H1 (cell line): ENCODE measurements around the gene PDXP. TPM values are rescaled to one million over a fixed set of nuclear protein-coding genes. Genes with fewer than 3 reads are reported as not detected.

Experiments
- CTCF ChIA-PET: fragments of 300-600 bp; sonication (Branson Sonifier 250); formaldehyde crosslinking; loops from one replicate; lab custom pipeline; 2021; ENCODE audit not compliant: partially characterized antibody; lab: Charles Lee
- POLR2A ChIA-PET: fragments of 300-600 bp; sonication (Branson Sonifier 250); formaldehyde crosslinking; loops from one replicate; lab custom pipeline; 2021; ENCODE audit warnings: inconsistent platforms; ENCODE audit not compliant: partially characterized antibody; lab: Charles Lee
- DNase-seq, 2 experiments: peaks; one replicate each; pipeline versions ENCODE4 v3.0.0 to v3.0.0-alpha.2; 2010 to 2022; ENCODE audit warnings: low spot score in 2 of 2, low read depth in 1 of 2, mixed read lengths in 1 of 2
- FAIRE-seq: peaks from 2 replicates; lab custom pipeline; 2011; peaks lifted over from hg19 to GRCh38; lab: Jason Lieb, UNC
- H2AFZ ChIP-seq: 2 replicates; pipeline ENCODE4 v1.8.1; 2012; ENCODE audit warnings: low read length, inconsistent platforms
- H2AK5ac ChIP-seq: 2 replicates; pipeline ENCODE4 v1.6.1; 2013; ENCODE audit warnings: low read depth, low read length
- H2BK120ac ChIP-seq: replicated peaks from 2 replicates; pipeline ENCODE3; 2013; ENCODE audit warnings: low read depth, low read length, inconsistent platforms
- H2BK12ac ChIP-seq: 2 replicates; pipeline ENCODE4 v1.6.1; 2013; ENCODE audit warnings: low read depth, low read length
- H2BK15ac ChIP-seq: 2 replicates; pipeline ENCODE4 v1.6.1; 2013; ENCODE audit warnings: low read length
- H2BK20ac ChIP-seq: 2 replicates; pipeline ENCODE4 v1.6.1; 2013; ENCODE audit warnings: low read length
- H2BK5ac ChIP-seq: 2 replicates; pipeline ENCODE4 v1.6.1; 2013; ENCODE audit warnings: low read depth, low read length
- H3K14ac ChIP-seq: 2 replicates; pipeline ENCODE4 v1.6.1; 2013; ENCODE audit warnings: inconsistent platforms; ENCODE audit not compliant: insufficient read length
- H3K18ac ChIP-seq: 2 replicates; pipeline ENCODE4 v1.6.1; 2013; ENCODE audit warnings: low read length; ENCODE audit errors: extremely low read depth
- H3K23ac ChIP-seq: 2 replicates; pipeline ENCODE4 v1.6.1; 2013; ENCODE audit warnings: inconsistent platforms; ENCODE audit not compliant: insufficient read length
- H3K23me2 ChIP-seq: 2 replicates; pipeline ENCODE4 v1.6.1; 2013; ENCODE audit warnings: low read depth, low read length
- H3K27ac ChIP-seq: 2 replicates; pipeline ENCODE4 v1.6.1; 2011; ENCODE audit warnings: low read depth, low read length, inconsistent platforms
- H3K27me3 ChIP-seq, 4 experiments: replicated peaks in 1 of 4; 1 replicate in 1 of 4; 2 replicates in 3 of 4; pipeline versions ENCODE4 v1.6.1 to v1.8.1; 2011 to 2013; ENCODE audit warnings: low read length in 3 of 4, mild to moderate bottlenecking in 3 of 4, inconsistent platforms in 2 of 4, mixed read lengths in 2 of 4, moderate library complexity in 1 of 4; ENCODE audit not compliant: control insufficient read depth in 3 of 4, insufficient read depth in 3 of 4; ENCODE audit errors: extremely low read depth in 1 of 4
- H3K36me3 ChIP-seq, 4 experiments: 2 replicates each; pipeline versions ENCODE4 v1.6.1 to v1.8.1; 2011 to 2013; ENCODE audit warnings: mild to moderate bottlenecking in 4 of 4, low read length in 3 of 4, moderate library complexity in 2 of 4, control low read depth in 1 of 4, inconsistent platforms in 1 of 4; ENCODE audit not compliant: insufficient read depth in 4 of 4, control insufficient read depth in 2 of 4
- H3K4ac ChIP-seq: replicated peaks from 2 replicates; pipeline ENCODE3; 2013; ENCODE audit warnings: low read length, low read depth, mixed read lengths, inconsistent platforms; ENCODE audit not compliant: insufficient read length
- H3K4me1 ChIP-seq, 4 experiments: replicated peaks in 1 of 4; 1 replicate in 1 of 4; 2 replicates in 3 of 4; pipeline versions ENCODE4 v1.6.1 to v1.8.1; 2011 to 2013; ENCODE audit warnings: low read length in 3 of 4, inconsistent platforms in 2 of 4, mixed read lengths in 1 of 4; ENCODE audit not compliant: insufficient read depth in 4 of 4, control insufficient read depth in 3 of 4
- H3K4me2 ChIP-seq, 2 experiments: 2 replicates each; pipeline versions ENCODE4 v1.6.1 to v1.8.1; 2011 to 2013; ENCODE audit warnings: low read depth in 2 of 2, low read length in 2 of 2, control low read depth in 1 of 2, inconsistent platforms in 1 of 2, mild to moderate bottlenecking in 1 of 2; ENCODE audit not compliant: insufficient read depth in 1 of 2
- H3K4me3 ChIP-seq, 4 experiments: fragments of 200-600, 300-600 bp in 1 of 4; sonication (generic), shearing (Covaris generic), sonication (Bioruptor Twin) in 1 of 4; 2 replicates each; pipeline versions ENCODE4 v1.5.1 to v1.8.1; 2011 to 2016; ENCODE audit warnings: low read length in 4 of 4, low read depth in 3 of 4, control low read depth in 2 of 4, inconsistent platforms in 2 of 4, mild to moderate bottlenecking in 2 of 4, mixed read lengths in 1 of 4, moderate library complexity in 1 of 4; ENCODE audit not compliant: insufficient read depth in 2 of 4; ENCODE audit errors: extremely low read depth in 1 of 4
- H3K56ac ChIP-seq: replicated peaks from 2 replicates; pipeline ENCODE3; 2013; ENCODE audit warnings: low read depth, mild to moderate bottlenecking, mixed read lengths, low read length, inconsistent platforms; ENCODE audit not compliant: insufficient read length
- H3K79me1 ChIP-seq: 2 replicates; pipeline ENCODE4 v1.6.1; 2013; ENCODE audit warnings: low read depth, low read length, control low read depth
- H3K79me2 ChIP-seq, 2 experiments: 2 replicates each; pipeline versions ENCODE4 v1.6.1 to v1.8.1; 2012 to 2013; ENCODE audit warnings: low read length in 2 of 2, mild to moderate bottlenecking in 2 of 2, inconsistent platforms in 1 of 2; ENCODE audit not compliant: insufficient read depth in 2 of 2, control insufficient read depth in 1 of 2
- H3K9ac ChIP-seq, 4 experiments: replicated peaks in 1 of 4; 1 replicate in 1 of 4; 2 replicates in 3 of 4; pipeline versions ENCODE4 v1.6.1 to v1.8.1; 2011 to 2013; ENCODE audit warnings: low read depth in 3 of 4, low read length in 3 of 4, control low read depth in 2 of 4, mild to moderate bottlenecking in 2 of 4, moderate library complexity in 2 of 4, inconsistent platforms in 1 of 4; ENCODE audit errors: extremely low read depth in 1 of 4
- H3K9me3 ChIP-seq, 2 experiments: 2 replicates each; pipeline versions ENCODE4 v1.6.1 to v1.8.1; 2012 to 2013; ENCODE audit warnings: mild to moderate bottlenecking in 2 of 2, moderate library complexity in 2 of 2, control low read depth in 1 of 2, inconsistent platforms in 1 of 2, low read depth in 1 of 2, low read length in 1 of 2, mixed read lengths in 1 of 2; ENCODE audit not compliant: insufficient read depth in 2 of 2
- H4K20me1 ChIP-seq, 2 experiments: replicated peaks in 1 of 2; 2 replicates each; pipeline versions ENCODE3 to v1.8.1; 2011 to 2013; ENCODE audit warnings: inconsistent platforms in 2 of 2, low read length in 2 of 2, mild to moderate bottlenecking in 1 of 2; ENCODE audit not compliant: insufficient read depth in 2 of 2, control insufficient read depth in 1 of 2
- H4K5ac ChIP-seq: 2 replicates; pipeline ENCODE4 v1.6.1; 2013; ENCODE audit warnings: low read length, low read depth, mixed read lengths, inconsistent platforms; ENCODE audit not compliant: insufficient read length
- H4K8ac ChIP-seq: 2 replicates; pipeline ENCODE4 v1.8.0; 2013; ENCODE audit warnings: mild to moderate bottlenecking, moderate library complexity, low read length, inconsistent platforms; ENCODE audit not compliant: insufficient read depth; ENCODE audit errors: extremely low read depth
- H4K91ac ChIP-seq: replicated peaks from 2 replicates; pipeline ENCODE3; 2013; ENCODE audit warnings: low read length, mixed read lengths, inconsistent platforms; ENCODE audit not compliant: insufficient read length
- BRCA1 ChIP-seq: IDR thresholded peaks from 2 replicates; pipeline ENCODE4 v1.6.1; 2012; ENCODE audit warnings: low read depth, low read length, improper control_type of control experiment
- CBX5 ChIP-seq: fragments of 300-800, 300-1000 bp; sonication (generic); IDR thresholded peaks from 2 replicates; pipeline ENCODE4 v1.7.1; 2016; ENCODE audit warnings: antibody characterized with exemption, low read length, low read depth
- CEBPB ChIP-seq: IDR thresholded peaks from 2 replicates; pipeline ENCODE4 v1.6.1; 2012; ENCODE audit warnings: low read depth, low read length
- CREB1 ChIP-seq: IDR thresholded peaks from 2 replicates; pipeline ENCODE4 v1.6.1; 2012; ENCODE audit warnings: inconsistent platforms
- CTBP2 ChIP-seq: IDR thresholded peaks from 2 replicates; pipeline ENCODE4 v1.7.0; 2011; ENCODE audit warnings: borderline replicate concordance, mild to moderate bottlenecking, moderate library complexity, mixed read lengths, low read length; ENCODE audit not compliant: insufficient read depth, insufficient read length
- JUND ChIP-seq: IDR thresholded peaks from 2 replicates; pipeline ENCODE4 v1.6.1; 2011; ENCODE audit warnings: mild to moderate bottlenecking, improper control_type of control experiment, low read length
- KDM4A ChIP-seq: IDR thresholded peaks from one replicate; pipeline ENCODE4 v1.7.1; 2012; ENCODE audit warnings: low read depth, mild to moderate bottlenecking, moderate library complexity, low read length, inconsistent platforms; ENCODE audit not compliant: severe bottlenecking
- MAFK ChIP-seq: IDR thresholded peaks from 2 replicates; pipeline ENCODE4 v1.6.1; 2012; ENCODE audit warnings: low read depth, mild to moderate bottlenecking, improper control_type of control experiment, low read length
- PHF8 ChIP-seq: fragments of 200-600 bp; sonication (generic); conservative IDR thresholded peaks from 2 replicates; pipeline ENCODE4 v1.7.1; 2012; ENCODE audit warnings: low read depth, mild to moderate bottlenecking, inconsistent platforms, low read length, moderate library complexity
- POLR2A ChIP-seq, 2 experiments: IDR thresholded peaks; 1 replicate in 1 of 2; 2 replicates in 1 of 2; pipeline ENCODE4 v1.6.1; 2011; ENCODE audit warnings: low read depth in 2 of 2, low read length in 2 of 2, mild to moderate bottlenecking in 2 of 2; ENCODE audit errors: control extremely low read depth in 1 of 2
- RXRA ChIP-seq: IDR thresholded peaks from 2 replicates; pipeline ENCODE4 v1.6.1; 2011; ENCODE audit warnings: low read depth, mild to moderate bottlenecking, low read length, moderate library complexity; ENCODE audit not compliant: insufficient read depth
- SP1 ChIP-seq: IDR thresholded peaks from 2 replicates; pipeline ENCODE4 v1.6.1; 2011; ENCODE audit warnings: low read depth, low read length
- SP2 ChIP-seq: IDR thresholded peaks from 2 replicates; pipeline ENCODE4 v1.6.1; 2012; ENCODE audit warnings: mild to moderate bottlenecking, low read length, inconsistent platforms
- TCF12 ChIP-seq: IDR thresholded peaks from 2 replicates; pipeline ENCODE4 v1.6.1; 2011; ENCODE audit warnings: low read depth, mild to moderate bottlenecking, low read length
- WGBS, 2 experiments: shearing (Covaris generic) in 1 of 2; methylation state at CpG; one replicate each; pipeline versions ENCODE4 v1.1.6 to v1.1.7; 2013 to 2015; ENCODE audit warnings: low lambda C conversion rate in 2 of 2, mixed read lengths in 2 of 2, inconsistent platforms in 1 of 2, low coverage in 1 of 2, missing lambda C conversion rate in 1 of 2; ENCODE audit not compliant: insufficient replicate concordance in 2 of 2, insufficient coverage in 1 of 2, insufficient read length in 1 of 2; ENCODE audit errors: extremely low coverage in 1 of 2, missing lambda C conversion rate in 1 of 2; 5-methylcytosine and 5-hydroxymethylcytosine counted together
- polyA plus RNA-seq, 7 experiments: library from polyadenylated mRNA; depleted of rRNA in 3 of 7; stranded (reverse) in 5 of 7; unstranded in 2 of 7; fragments of >200 nt in 5 of 7; fragments of 200-250 nt in 2 of 7; gene quantifications; 1 replicate in 5 of 7; 2 replicates in 1 of 7; 4 replicates in 1 of 7; pipeline versions ENCODE4 v1.2.1 to v1.2.3, GENCODE V29; 2011 to 2013; ENCODE audit warnings: missing spikeins in 2 of 7, mixed read lengths in 2 of 7
- total RNA-seq: library from RNA; stranded (reverse); fragmentation: NEBNext Ultra II Directional; extraction: Animal tissue kit (Norgen Biotek cat#: 25700); gene quantifications from 2 replicates; pipeline ENCODE4 v1.2.1, GENCODE V29; 2021

The PDXP gene
- total and polyA plus RNA-seq, 2 of the 8 experiments (the other 6 are each of a cell fraction or from before 2014, with no cell fraction given): 36.6 to 67.7 TPM

DNA sequence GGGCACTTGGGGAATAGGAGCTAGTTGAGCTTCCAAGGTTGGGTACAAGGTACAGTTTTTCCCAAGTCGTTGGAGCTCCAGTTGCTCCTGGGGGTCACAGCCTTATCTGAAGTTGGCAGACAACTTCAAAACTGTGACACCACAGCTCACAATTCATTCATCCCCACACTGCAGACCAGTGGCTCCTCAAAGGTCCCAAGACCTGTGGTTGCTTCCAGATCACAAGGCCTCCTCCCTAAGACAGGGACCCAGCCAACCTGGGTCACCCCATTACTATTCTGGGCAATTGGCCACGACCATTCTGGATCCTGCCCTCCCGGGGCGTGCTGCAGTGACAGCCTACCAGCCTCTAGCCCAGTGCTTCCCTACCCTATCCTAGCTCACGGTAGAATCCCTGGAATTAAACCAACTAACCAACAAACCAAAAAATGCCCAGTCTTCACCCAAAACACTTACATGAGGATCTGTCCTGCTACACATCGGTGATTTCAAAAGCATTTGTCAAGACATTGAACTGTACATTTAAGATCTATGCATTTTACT, 862 bp upstream of the PDXP start:
- POLR2A ChIA-PET: interaction anchor here (0.6 to 5.1 kb wide), 20 partner anchors 9 to 151 kb away, joined by 3 to 37 read pairs (median 4); partner anchors contain the start of genes GCAT, LGALS1 and TRIOBP
- H3K4me3 ChIP-seq: peak overlapping the region; percentile 44 to 94 (median 76)
- 29% methylated on average over 6 of the region's 6 CpGs; no CpG with 5 or more reads in 1 of the 2 experiments for WGBS, 2 experiments
- no peaks in the 10 kb centered on the region for H3K27me3 ChIP-seq
- H3K4ac ChIP-seq: no peak overlapping the region
- H2BK12ac ChIP-seq: no peak overlapping the region
- no peak overlapping the region for H4K91ac ChIP-seq
- H2AFZ ChIP-seq: peak overlapping the region; percentile 89; the same call in 1 of the 2 replicates
- no peak overlapping the region for H3K27ac ChIP-seq
- H3K79me2 ChIP-seq: peaks cover 25 to 35% of the 10 kb centered on the region in 2 experiments; a peak in 3 of 4 replicates
- peaks cover 0 to 9% (median 0%) of the 10 kb centered on the region in 4 experiments; a peak in 2 of 8 replicates for H3K36me3 ChIP-seq
- H2AK5ac ChIP-seq: 0 out of 2 replicates have a peak overlapping the region, but pooled peaks have one; percentile 9
- DNase-seq: no peak
- H3K18ac ChIP-seq: no peak overlapping the region; the same call in 1 of the 2 replicates
- no peak overlapping the region for H4K5ac ChIP-seq
- peak overlapping the region; percentile 82 to 96 for H3K4me2 ChIP-seq
- no peak overlapping the region for H3K14ac ChIP-seq
- peaks cover 0 to 21% (median 6%) of the 10 kb centered on the region in 4 experiments; a peak in 5 of 7 replicates for H3K4me1 ChIP-seq
- no peak overlapping the region for H3K56ac ChIP-seq
- peaks cover 15 to 28% of the 10 kb centered on the region in 2 experiments for H4K20me1 ChIP-seq
- no peak overlapping the region for H3K23ac ChIP-seq
- H2BK15ac ChIP-seq: no peak overlapping the region
- H3K23me2 ChIP-seq: peaks cover 11% of the 10 kb centered on the region
- 0 out of 7 replicates have a peak overlapping the region, but pooled peaks of 1 of the 4 experiments have one; percentile 2 for H3K9ac ChIP-seq
- H2BK5ac ChIP-seq: no peak overlapping the region
- H3K79me1 ChIP-seq: peaks cover 17% of the 10 kb centered on the region
- no peak for FAIRE-seq
- CTCF ChIA-PET: interaction anchor here (0.8 to 12.1 kb wide), 15 partner anchors 17 to 171 kb away, joined by 3 to 165 read pairs (median 4); partner anchors contain the start of genes LGALS1, MFNG and SH3BP1
- H2BK20ac ChIP-seq: no peak overlapping the region
- no peak overlapping the region for H2BK120ac ChIP-seq
- H3K9me3 ChIP-seq: no peaks in the 10 kb centered on the region
- H4K8ac ChIP-seq: no peak overlapping the region
- TF ChIP-seq PHF8 (no peak), POLR2A (IDR thresholded peaks at IDR 0.05; ENCODE audit: control extremely low read depth in 1 of 2, low read depth in 2 of 2, low read length in 2 of 2) (no peak), JUND (no peak), BRCA1 (no peak), CTBP2 (no peak), CREB1 (no peak), SP2 (no peak), SP1 (no peak), RXRA (no peak), KDM4A (no peak), MAFK (no peak), CBX5 (no peak), TCF12 (no peak), CEBPB (no peak)
